NCI-H774 (cell line): ENCODE data around the gene RUFY1.
A peak's percentile ranks its signal among the peaks of the same experiment; 100 is the strongest.
"Not testable (repeated sequence)": the region's sequence is repeated elsewhere in the genome, so short reads cannot be mapped to it uniquely, and the experiment has no call there.

Experiments
- DNase-seq: peaks from one replicate; lab custom pipeline; 2025; lab: John Stamatoyannopoulos, UW

The RUFY1 gene

GRCh38 chr5:179621551-179622214 lies 71.3 kb downstream of the RUFY1 start:
- no peak for DNase-seq

DNA sequence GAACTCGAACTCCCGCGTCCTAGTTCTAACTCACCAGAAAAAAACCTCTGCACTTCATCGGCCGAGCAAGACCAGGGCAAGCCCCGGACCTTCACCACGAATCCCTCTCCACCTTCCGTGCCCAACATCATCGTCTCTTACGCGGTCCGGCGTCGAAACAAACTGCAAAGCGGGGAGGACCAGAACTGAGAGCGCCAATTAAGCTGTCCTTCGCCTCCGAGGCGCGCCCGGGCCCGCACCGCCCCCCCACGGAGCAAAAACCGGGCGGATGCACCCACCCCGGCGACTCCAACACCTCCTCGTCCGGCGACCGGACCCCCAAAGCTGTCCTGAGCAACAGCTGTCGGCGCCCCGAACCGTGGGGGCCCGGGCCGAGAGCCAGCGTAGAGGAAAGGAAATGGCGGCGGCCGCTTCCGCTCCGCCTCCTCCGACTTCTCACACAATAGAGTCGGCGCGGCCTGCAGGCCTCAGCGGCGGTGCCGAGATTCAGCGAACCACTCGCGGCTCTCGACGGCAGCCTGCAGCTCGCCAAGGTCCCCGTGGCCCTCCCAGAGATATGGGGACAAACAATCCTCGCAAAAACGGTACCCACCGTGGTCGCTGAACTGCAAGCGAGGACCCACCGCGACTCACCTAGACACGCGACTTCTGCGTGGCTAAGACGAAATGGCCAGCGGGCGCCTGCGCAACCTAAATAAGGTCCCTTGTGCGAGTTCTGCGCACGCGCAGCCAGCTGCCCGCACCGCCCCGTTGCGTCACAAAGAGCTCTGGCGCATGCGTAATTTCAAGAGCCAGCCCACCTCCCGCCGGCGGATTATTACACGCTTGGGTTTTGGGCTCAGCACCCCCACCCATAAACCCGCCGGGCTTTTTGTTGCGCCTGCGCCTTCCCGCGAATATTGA lies 72.9 kb downstream of the RUFY1 start, which contains the start of gene HNRNPH1:
Gene HNRNPH1, minus strand, starts transcription at position 669 of the 903 bp plus-strand sequence. Its CDS starts 538 bp downstream, at position 131.
- DNase-seq: peak; percentile 98

DNA sequence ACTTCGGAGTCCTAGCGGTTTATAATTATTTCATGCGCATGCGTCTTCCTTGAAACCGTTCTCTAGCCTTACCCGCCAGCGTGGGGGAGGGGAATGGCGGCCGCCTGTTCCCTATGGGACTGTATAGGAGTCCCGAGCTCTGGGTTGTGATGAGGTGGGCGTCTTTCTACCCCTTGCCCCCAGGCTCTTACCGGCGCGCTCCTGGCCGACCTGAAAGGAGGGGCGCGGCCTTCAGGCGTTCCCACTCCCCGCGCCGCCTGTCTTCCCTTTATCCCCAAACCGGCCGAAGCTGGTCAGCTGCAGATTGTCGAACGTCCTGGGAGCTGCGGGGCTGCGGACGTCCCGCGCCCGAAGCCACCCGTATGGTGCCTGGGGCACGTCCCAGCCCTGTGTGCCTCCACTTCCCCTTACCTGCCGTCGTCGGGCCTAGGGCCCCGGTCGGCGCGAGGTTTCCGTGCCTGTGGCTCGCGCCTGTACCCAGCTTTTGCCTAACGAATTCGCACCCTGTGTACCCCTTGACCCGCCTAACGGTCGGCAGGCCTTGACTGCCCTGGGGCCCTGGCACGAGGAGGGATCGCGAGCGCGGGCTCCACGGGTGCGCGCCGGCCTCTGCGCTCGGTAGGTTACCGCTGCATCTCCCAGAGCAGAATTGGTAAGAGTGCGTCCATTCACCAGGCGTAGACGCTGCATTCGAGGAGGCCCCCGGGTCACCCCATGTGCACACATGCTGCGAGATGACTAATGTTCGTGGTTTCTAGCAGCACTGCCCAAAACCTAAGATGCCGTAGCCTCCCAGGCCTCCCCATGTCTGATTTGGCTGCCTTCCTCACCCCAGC lies 73.8 kb downstream of the RUFY1 start:
- no peak for DNase-seq

DNA sequence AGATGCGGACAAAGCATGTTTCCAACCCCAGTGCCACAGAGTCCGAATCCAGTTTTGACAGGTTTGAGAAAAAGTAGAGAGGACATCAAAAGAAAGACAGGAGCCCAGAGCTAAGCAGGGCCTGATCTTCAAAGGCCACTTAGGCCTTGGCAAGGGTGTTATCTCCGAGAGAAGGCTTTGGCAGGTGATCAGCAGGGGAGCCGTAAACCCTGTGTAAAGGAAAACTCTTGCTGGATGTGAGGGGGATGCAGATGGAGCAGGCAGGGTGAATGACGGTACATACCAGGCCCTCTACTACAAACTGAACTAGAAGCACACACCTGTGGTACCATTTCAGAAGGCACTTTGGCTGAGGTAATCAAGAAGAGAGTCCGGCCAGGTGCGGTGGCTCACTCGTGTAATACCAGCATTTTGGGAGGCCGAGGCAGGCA lies 74.5 kb downstream of the RUFY1 start:
- no peak for DNase-seq

- DNase-seq: not testable (repeated sequence)
These were observed 83.4 kb downstream of the RUFY1 start for GRCh38 chr5:179633501-179634369.

- DNase-seq: not testable (repeated sequence)
These were observed 84.2 kb downstream of the RUFY1 start for GRCh38 chr5:179634370-179635172.

GRCh38 chr5:179639296-179639695 lies 88.9 kb downstream of the RUFY1 start:
- DNase-seq: not testable (repeated sequence)

DNA sequence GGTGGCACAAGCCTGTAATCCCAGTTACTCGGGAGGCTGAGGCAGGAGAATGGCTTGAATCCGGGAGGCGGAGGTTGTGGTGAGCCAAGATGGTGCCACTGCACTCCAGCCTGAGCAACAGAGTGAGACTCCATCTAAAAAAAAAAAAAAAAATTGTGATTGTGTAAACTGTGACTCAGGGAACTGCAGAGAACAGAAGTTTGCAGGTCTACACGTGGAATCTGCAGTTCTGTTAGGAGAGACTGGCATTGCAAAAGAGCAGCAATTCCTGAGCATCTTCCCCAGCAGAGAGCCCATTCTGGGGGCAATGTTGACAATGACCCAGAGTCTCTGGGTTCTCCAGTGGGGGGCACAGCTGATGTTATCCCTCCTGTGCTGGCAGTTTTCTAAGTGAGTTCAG lies 91.4 kb downstream of the RUFY1 start:
- DNase-seq: not testable (repeated sequence)

DNA sequence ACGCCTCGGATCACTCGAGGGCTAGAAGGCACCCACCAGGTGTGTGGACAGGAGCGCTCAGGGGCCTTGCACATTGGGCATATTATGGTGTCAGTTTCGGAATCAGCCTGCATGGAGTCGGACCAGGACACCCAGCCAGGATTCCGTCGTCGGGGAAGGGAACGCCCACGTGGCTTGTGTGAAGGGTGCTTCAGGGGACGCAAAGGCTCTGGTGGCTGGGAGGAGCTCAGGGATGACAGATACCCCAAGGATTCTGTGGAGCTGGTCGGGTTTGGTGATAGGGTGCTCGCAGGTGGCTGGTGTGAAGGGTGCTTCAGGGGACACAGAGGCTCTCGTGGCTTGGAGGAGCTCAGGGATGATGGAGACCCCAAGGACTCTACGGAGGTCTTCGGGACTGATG lies 92.3 kb downstream of the RUFY1 start:
- not testable (repeated sequence) for DNase-seq

DNA sequence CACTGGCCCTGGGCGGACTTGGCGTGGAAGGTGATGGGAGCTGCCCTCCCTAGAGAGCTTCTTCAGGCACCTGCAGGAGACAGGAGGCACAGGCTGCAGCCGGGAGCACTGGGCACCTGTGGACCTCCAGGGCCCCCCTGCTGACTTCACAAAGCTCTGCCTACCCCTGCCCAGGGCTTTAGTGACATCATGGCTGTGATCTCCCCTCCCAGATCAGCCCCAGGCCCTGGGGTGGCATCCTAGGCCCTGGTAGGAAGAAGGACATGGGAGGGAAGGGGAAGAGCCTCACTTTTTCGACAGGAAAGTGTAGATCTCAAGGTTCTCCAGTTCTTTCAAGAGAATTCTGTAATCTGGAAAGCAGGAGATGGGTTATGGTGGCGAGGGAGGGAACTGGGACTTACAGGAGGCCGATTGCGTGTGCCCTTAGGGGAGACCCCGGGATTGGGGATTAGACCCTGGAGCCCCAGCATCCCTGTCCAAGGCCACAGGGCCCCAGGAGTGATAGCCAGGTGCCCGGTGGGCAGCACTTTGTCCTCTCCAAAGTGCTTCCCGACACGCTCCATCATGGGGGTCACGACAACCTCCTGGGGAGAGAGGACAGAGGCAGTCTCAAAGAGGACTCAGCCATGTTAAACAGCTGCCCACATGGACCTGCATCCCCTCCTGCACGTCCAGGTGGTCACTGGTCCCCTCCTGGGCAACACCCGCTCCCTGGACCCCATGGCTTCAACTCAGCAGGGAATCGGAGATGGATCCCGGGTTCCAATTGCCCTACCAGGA lies 93.0 kb downstream of the RUFY1 start:
- not testable (repeated sequence) for DNase-seq

DNA sequence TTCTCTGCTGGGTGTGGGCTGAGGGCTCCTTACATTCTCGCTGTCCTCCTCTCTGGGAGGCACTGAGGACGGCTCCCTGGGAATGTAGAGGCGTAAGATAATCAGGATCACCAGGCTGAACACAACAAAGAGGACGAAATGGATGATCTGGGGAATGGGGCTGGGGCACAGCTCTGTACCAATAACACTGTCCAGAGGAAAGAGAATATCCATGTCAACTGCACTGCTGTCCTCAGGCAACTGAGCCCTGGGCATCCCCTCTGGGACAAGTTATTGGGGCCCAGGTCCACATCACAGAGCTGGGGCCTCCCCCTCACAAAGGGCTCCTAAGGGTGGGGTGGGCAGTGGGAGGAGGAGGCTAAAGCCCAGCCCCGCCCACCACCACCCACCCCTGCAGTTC lies 94.4 kb downstream of the RUFY1 start:
- not testable (repeated sequence) for DNase-seq

- DNase-seq: no peak
These were observed 98.1 kb downstream of the RUFY1 start for GRCh38 chr5:179648410-179648809.

DNA sequence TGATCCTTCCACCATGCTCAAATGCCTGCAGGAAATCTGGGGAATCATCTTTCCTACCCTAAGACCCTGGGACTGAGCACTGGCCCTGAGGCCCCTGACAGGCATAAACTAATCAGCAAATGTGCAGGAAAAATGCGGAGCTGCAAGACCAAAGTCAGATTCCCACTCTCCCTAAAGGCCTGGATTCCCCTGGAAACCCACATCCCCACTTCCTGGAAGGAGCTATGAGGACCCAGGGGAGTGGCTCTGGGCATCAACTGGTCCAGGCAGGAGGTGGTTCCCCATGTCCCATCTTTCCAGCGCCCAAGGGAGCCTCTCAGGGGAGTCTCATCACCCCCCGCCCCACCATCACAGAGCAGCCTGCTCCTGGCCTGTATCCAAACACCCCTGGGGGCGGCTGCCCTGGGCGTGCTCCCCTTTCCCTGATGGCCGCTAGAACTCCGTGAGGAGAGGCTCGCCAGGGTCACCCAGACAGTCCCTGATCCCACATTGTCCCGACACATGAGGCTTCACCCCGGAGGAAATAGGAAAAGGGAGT lies 98.9 kb downstream of the RUFY1 start:
- not testable (repeated sequence) for DNase-seq

GRCh38 chr5:179650245-179650644 lies 99.9 kb downstream of the RUFY1 start:
- not testable (repeated sequence) for DNase-seq

DNA sequence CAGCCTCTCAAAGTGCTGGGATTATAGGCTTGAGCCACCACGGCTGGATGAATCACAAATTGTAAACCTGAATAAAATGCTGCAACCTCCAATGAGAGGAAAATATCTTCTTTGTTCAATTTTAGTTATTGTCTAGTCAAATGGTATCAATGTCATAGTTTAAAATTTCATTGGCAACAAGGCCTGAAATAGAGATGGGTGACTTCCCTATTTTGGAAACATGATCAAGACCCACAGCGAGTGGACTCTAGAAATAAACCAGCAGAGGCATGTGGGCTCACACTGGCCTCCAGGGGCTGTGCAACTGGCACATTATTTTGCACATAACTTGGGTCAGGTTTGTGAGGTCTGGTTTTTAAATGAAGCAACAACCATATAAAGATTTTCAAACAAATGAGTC lies 102.8 kb downstream of the RUFY1 start:
- DNase-seq: not testable (repeated sequence)

DNA sequence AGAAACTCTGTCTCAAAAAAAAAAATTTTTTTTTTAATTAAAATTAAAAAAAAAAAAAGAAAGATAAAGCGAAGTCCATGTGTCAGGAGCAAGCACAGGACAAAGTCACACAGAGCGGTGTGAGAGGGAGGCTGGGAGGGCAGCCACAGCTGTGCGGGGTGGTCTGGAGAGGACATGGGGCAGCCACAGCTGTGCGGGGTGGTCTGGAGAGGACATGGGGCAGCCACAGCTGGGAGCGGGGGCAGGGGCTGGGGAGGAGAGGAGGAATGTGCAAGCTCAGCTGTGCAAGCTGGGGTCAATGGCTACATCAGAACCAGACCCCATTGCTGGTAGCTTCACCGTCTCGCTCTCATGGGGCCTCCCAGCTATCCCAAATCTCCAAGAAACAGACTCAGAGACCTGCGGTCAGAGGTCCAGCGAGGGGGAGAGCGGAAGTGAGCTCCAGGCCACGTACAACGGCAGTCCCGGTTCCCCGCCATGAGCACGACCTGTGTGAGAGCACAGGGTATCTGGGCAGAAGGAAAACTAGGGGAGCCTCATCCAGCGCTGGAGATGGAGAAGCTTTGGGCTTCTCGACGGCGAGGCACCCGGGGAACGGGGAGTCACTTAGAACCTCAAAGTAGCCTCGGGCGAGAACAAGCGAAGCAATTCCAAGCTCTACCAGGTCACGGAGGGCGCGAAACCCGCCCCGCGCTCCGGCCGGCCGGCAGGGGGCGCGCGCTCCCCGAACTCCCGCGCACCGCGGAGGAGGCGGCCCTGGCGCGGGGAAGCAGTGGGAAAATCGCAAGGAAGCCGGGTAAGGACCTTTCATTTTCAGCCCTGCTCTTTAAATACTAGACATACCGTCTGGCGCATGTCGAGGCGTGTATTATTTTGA lies 107.2 kb downstream of the RUFY1 start:
- not testable (repeated sequence) for DNase-seq

DNA sequence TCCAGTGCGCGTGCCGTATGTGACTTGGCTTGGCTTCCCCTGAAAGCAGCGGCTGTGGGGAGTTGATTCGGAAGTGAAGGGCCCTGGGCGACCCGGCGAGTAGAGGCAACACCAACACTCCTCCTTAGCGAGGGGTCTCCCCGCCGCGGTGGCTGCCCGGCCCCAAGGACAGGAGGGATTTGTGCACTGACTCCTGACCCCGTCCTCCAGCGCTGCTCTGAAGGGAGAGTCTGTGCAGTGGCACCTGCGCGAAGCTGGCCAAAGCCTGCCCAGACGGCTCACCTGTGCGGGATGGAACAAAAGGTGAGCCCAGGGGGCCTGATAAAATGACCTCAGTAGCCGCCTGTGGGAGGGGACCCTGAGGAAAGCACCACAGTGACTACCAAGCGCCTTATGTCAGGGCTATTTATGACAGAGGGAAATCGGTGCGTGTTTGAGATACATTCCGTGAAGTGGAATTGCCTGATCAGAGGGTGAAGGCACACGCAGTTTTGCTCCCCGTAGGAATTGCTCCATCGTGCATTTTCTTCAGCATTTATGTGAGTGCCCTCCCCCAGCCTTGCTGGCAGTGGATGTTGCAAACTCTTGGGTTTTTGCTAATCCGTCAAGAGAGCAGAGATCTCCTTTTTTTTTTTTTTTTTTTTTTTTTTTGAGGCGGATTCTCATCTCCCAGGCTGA lies 108.0 kb downstream of the RUFY1 start:
- DNase-seq: peak; percentile 2
